AG09309 (cell line): ENCODE data around the gene CYP19A1.
"Not testable (repeated sequence)": the region's sequence is repeated elsewhere in the genome, so short reads cannot be mapped to it uniquely, and the experiment has no call there.

Experiments used
- DNase-seq: peaks from one replicate; pipeline ENCODE4 v3.0.0-alpha.2; 2010; ENCODE audit warnings: low read depth
- H3K4me3 ChIP-seq: 2 replicates; pipeline ENCODE4 v1.5.1; 2011; ENCODE audit warnings: mild to moderate bottlenecking, low read depth, low read length, moderate library complexity; ENCODE audit not compliant: control insufficient read depth
- TF ChIP-seq, protein P1 (sequence below): IDR thresholded peaks from 2 replicates; pipeline ENCODE4 v1.5.1; 2011; ENCODE audit warnings: mild to moderate bottlenecking, low read depth, low read length, inconsistent platforms; ENCODE audit not compliant: insufficient read depth, control insufficient read depth; ENCODE audit errors: missing control alignments

Gene CYP19A1

DNA sequence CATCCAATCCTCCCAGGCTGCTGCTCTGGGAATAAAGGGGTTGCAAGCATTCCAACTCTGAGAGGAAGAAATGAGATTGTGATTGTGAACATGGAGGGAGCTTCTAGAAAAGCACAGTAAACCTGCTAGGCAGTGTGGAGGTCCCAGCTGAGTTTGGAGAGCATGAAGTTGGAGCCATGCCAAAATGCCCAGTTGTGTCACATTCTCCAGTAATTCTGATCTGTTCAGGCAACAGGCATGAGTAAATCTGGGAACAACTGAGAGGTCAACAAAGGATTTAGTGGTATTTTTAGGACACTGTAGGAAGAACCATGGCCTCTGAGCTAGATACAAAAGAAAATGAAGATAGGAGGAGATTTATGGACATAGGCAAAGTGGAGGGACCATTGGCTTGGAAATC is 74.7 kb downstream of the CYP19A1 start:
- TF ChIP-seq, protein P1, sequence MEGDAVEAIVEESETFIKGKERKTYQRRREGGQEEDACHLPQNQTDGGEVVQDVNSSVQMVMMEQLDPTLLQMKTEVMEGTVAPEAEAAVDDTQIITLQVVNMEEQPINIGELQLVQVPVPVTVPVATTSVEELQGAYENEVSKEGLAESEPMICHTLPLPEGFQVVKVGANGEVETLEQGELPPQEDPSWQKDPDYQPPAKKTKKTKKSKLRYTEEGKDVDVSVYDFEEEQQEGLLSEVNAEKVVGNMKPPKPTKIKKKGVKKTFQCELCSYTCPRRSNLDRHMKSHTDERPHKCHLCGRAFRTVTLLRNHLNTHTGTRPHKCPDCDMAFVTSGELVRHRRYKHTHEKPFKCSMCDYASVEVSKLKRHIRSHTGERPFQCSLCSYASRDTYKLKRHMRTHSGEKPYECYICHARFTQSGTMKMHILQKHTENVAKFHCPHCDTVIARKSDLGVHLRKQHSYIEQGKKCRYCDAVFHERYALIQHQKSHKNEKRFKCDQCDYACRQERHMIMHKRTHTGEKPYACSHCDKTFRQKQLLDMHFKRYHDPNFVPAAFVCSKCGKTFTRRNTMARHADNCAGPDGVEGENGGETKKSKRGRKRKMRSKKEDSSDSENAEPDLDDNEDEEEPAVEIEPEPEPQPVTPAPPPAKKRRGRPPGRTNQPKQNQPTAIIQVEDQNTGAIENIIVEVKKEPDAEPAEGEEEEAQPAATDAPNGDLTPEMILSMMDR, result no peak
- H3K4me3 ChIP-seq, result no peak overlapping the region

GRCh38 chr15:51263116-51263515 is 75.3 kb downstream of the CYP19A1 start:
- no peak overlapping the region for H3K4me3 ChIP-seq
- TF ChIP-seq, protein P1, result no peak
- DNase-seq, result no peak

More for the DNA sequence above, 74.7 kb downstream of the CYP19A1 start:
- no peak for DNase-seq

- TF ChIP-seq, protein P1, result no peak
- no peak for DNase-seq
- H3K4me3 ChIP-seq, result no peak overlapping the region
Measured at GRCh38 chr15:51262463-51262862, 75.9 kb downstream of the CYP19A1 start.

DNA sequence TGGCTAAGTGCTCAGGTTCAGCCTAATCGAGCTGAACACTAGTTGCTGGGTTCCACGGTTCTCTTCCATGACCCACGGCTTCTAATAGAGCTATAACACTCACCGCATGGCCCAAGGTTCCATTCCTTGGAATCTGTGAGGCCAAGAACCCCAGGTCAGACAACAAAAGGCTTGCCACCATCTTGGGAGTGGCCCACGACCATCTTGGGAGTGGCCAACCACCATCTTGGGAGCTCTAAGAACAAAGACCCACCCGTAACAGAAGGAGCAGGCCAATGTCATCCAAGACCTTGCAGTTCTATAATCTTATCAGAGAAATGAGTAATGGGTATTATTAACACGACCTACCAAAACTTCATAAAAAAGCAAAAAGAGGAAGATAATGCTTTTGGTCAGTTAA is 77.3 kb downstream of the CYP19A1 start:
- not testable (repeated sequence) for DNase-seq, H3K4me3 ChIP-seq

DNA sequence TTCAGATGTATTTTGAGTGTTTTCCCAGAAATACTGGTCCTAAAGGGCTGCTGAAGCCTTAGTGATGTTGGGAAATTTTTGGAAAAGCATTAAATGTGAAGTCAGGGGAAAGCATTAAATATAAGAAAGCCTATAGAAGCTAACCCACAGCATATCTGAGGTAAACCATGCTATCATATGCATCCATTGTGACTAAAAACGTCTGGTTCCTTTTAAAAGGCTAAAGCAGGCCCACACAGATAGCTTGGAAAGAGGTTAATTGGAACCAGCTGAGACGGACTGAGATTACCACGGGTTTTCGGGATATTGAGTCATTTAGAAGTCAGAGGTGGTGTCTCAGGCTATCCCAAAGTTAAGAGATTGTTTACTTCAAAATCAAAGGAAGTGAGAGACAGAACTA is 78.2 kb downstream of the CYP19A1 start:
- peak; percentile 46 for DNase-seq
- TF ChIP-seq, protein P1, result no peak
- H3K4me3 ChIP-seq, result no peak overlapping the region

- DNase-seq, result no peak
- TF ChIP-seq, protein P1, result no peak
- H3K4me3 ChIP-seq, result no peak overlapping the region
Measured at GRCh38 chr15:51255533-51255932, 82.9 kb downstream of the CYP19A1 start.

DNA sequence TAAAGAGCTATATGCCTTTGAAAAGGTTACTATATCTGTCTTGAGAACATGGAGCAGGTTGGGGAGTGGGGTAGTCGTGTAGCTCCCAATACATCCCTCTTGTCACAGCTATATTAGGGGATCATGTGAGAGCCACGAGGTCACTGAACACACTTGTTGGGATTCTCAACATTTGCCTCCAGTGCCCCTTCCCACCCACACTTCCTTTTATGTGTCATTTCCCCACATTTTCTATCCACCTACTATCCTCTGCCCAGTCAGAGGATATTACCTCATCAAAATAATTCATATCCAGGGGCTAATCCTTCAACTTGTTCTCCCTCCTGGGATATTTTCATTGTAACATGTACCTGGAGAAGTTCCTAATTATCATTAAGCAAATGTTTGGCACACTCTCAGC is 85.0 kb downstream of the CYP19A1 start:
- TF ChIP-seq, protein P1, result no peak
- H3K4me3 ChIP-seq, result no peak overlapping the region
- DNase-seq, result no peak

DNA sequence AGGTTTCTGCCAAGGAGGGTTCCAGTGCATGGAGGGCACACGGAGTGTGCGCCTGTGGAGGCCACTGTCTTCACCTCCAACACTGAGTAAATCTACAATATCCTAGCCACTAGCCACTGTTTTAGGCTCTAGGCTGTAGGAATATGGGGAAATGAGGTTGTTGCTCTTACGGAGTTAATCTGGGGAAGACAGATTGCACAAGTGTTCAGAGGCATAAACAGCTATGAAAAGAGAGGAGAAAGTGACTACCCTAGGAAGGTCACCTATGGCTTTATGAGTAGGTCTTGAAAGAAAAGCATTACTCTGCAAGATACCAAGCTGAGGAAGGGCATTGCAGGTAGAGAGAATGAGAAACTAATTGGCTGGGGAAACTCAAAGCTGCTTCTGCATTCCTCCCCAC is 85.7 kb downstream of the CYP19A1 start:
- no peak for DNase-seq
- no peak overlapping the region for H3K4me3 ChIP-seq
- TF ChIP-seq, protein P1, result no peak
